Measurements from ENCODE around the gene SPATA31D1. TPM values are rescaled to one million over a fixed set of nuclear protein-coding genes. Genes with fewer than 3 reads are reported as not detected.

SPATA31D1 gene
- total and polyA plus RNA-seq, 2 donors (not counting 3 experiments of a cell fraction or from before 2014, with no cell fraction given): not detected

- TF ChIP-seq CTCF (IDR thresholded peaks at IDR 0.05; ENCODE audit: extremely low read depth in 1 of 2, insufficient read depth in 1 of 2, low read depth in 1 of 2, low read length in 2 of 2) (no peak), MAX (IDR thresholded peaks at IDR 0.05; ENCODE audit: insufficient read depth, insufficient read length) (no peak), GATA2 (IDR thresholded peaks at IDR 0.05; ENCODE audit: insufficient read depth, insufficient read length, low read depth, low read length) (no peak), MYC (IDR thresholded peaks at IDR 0.05; ENCODE audit: low read depth, low read length) (no peak), FOS (IDR thresholded peaks at IDR 0.05; ENCODE audit: borderline replicate concordance, insufficient read depth, low read length) (no peak), JUN (IDR thresholded peaks at IDR 0.05; ENCODE audit: borderline replicate concordance, insufficient read depth, insufficient read length, low read depth) (no peak), POLR2A (IDR thresholded peaks at IDR 0.05; ENCODE audit: low read depth, low read length) (no peak), EZH2 (IDR thresholded peaks at IDR 0.05; ENCODE audit: borderline replicate concordance, low read depth, low read length, severe bottlenecking) (no peak), POLR2AphosphoS5 (IDR thresholded peaks at IDR 0.05; ENCODE audit: insufficient read depth, low read depth, low read length) (no peak)
- Histone ChIP-seq H3K4me1 (ENCODE audit: control insufficient read depth, extremely low read depth, insufficient read depth, low read length) (no peaks in the 10 kb centered on the region), H3K36me3 (ENCODE audit: control insufficient read depth in 2 of 2, extremely low read depth in 1 of 2, insufficient read depth in 2 of 2, low read length in 2 of 2) (no peaks in the 10 kb centered on the region), H3K27ac (ENCODE audit: insufficient read depth, low read depth, low read length) (no peak overlapping the region), H3K27me3 (ENCODE audit: control insufficient read depth in 2 of 2, insufficient read depth in 2 of 2, low read length in 2 of 2) (no peaks in the 10 kb centered on the region), H2AFZ (ENCODE audit: low read depth, low read length) (no peak overlapping the region), H4K20me1 (replicated peaks; ENCODE audit: control insufficient read depth, extremely low read depth, insufficient read depth, low read length) (no peaks in the 10 kb centered on the region), H3K4me3 (replicated peaks in 1 of 3; ENCODE audit: insufficient read depth in 1 of 3, low read depth in 1 of 3, low read length in 3 of 3) (no peak overlapping the region), H3K4me2 (ENCODE audit: insufficient read depth, low read length) (no peak overlapping the region), H3K9me3 (replicated peaks; ENCODE audit: control insufficient read depth, insufficient read depth, low read length) (no peaks in the 10 kb centered on the region), H3K9me1 (replicated peaks; ENCODE audit: control insufficient read depth, extremely low read depth, insufficient read depth, low read length) (no peaks in the 10 kb centered on the region), H3K79me2 (ENCODE audit: control insufficient read depth, insufficient read depth, low read length) (no peaks in the 10 kb centered on the region), H3K9ac (replicated peaks; ENCODE audit: extremely low read depth, insufficient read depth, low read length) (no peak overlapping the region)
- BruUV-seq (replicated peaks): no TSS peak
- FAIRE-seq (no peak), DNase-seq (ENCODE audit: low read depth, low spot score) (no peak)
- ChIA-PET POLR2A (no interaction called here), CTCF (no interaction called here)
- dilution Hi-C loops (cut with MboI; ENCODE audit: extremely low pct_ligation_motif_present, low sequenced_read_pairs): no loop called here
- intact Hi-C loops (cut with micrococcal nuclease): loop anchor here (10.0 kb wide), 1 partner anchor 97 kb away; no protein-coding TSS in a partner anchor
These were observed 6.7 kb upstream of the SPATA31D1 start for GRCh38 chr9:81981883-81982282.

All from endothelial cell of umbilical vein (primary cell).